Suprapubic skin (tissue), 4 donors: Measurements from ENCODE around the gene ACVR1B.

ENCODE experiments used
- CTCF ChIP-seq, 2 donors: fragments of 200-600 bp in 1 of 2; fragments of 450-650 bp in 1 of 2; sonication (generic) in 1 of 2; IDR thresholded peaks; one replicate each; pipeline ENCODE4 v1.5.1; 2016 to 2019; ENCODE audit warnings: antibody characterized with exemption in 2 of 2, mild to moderate bottlenecking in 1 of 2, moderate library complexity in 1 of 2
- EP300 ChIP-seq: sonication (generic); formaldehyde crosslinking; IDR thresholded peaks from one replicate; pipeline ENCODE4 v1.6.1; 2017; ENCODE audit warnings: antibody characterized with exemption
- POLR2A ChIP-seq, 2 donors: fragments of 450-650 bp; IDR thresholded peaks; one replicate each; pipeline ENCODE4 v1.6.1; 2017; ENCODE audit warnings: antibody characterized with exemption in 2 of 2, mild to moderate bottlenecking in 2 of 2, moderate library complexity in 2 of 2
- POLR2AphosphoS5 ChIP-seq, 3 donors: sonication (generic); formaldehyde crosslinking; IDR thresholded peaks; one replicate each; pipeline ENCODE4 v1.6.1; 2017; ENCODE audit warnings: antibody characterized with exemption in 3 of 3

GRCh38 chr12:52024845-52025230, 73.3 kb downstream of the ACVR1B start:
- TF ChIP-seq CTCF (IDR thresholded peaks at IDR 0.05) (no peak), POLR2AphosphoS5 (IDR thresholded peaks at IDR 0.05) (no peak), POLR2A (IDR thresholded peaks at IDR 0.05) (no peak), EP300 (no peak)
